Measurements from ENCODE around the gene INHA.

INHA gene

DNA sequence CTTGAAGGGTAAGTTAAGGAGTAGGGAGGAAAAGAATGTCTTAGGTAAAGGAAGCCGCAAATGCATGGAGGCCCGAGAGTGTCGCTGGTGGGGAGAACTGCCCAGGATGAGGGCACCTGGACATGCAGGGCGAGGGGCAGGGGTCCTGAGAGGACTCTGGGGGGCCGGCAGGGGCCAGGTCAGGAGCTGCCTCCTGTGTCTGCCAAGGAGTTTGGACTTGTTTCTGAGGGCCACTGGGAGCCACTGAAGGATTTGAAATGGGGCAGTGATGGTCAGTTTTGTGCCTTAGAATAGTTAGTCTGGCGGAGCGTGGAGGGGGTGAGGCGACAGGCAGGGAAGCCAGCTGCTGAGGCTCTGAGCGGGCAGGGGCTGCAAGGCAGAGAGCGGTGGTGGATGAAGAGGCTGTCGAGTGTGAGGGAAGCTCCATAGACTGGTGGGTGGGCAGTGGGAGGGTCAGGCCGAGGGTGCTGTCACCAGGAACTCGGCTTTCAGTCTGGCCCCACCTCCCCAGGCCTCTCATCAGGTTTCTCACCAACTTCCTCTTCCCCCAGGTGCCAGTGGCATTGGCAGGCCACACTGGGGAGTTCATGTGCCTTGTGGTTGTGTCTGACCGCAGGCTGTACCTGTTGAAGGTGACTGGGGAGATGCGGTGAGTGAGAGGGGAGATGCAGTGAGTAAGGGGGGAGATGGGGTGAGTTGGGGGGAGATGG lies 40.6 kb downstream of the INHA start:
- H2BK12ac ChIP-seq (ENCODE audit: low read length): no peak overlapping the region
- no peak overlapping the region for H3K18ac ChIP-seq (ENCODE audit: low read length)
- H3K27ac ChIP-seq (replicated peaks; ENCODE audit: low read length): no peak overlapping the region
- H3K9me3 ChIP-seq (replicated peaks in 1 of 2; ENCODE audit: control insufficient read depth in 2 of 2, insufficient read depth in 1 of 2, low read depth in 1 of 2, low read length in 2 of 2): no peaks in the 10 kb centered on the region
- no peak overlapping the region for H4K8ac ChIP-seq (ENCODE audit: low read depth, low read length)
- H3K14ac ChIP-seq (ENCODE audit: low read length): no peak overlapping the region
- no peak overlapping the region for H2BK15ac ChIP-seq (ENCODE audit: low read length)
- no peaks in the 10 kb centered on the region for H3K79me1 ChIP-seq (ENCODE audit: low read depth, low read length)
- DNase-seq (ENCODE audit: low spot score): no peak
- H4K91ac ChIP-seq (ENCODE audit: low read depth, low read length, poor library complexity): no peak overlapping the region
- H3K36me3 ChIP-seq (replicated peaks in 1 of 2; ENCODE audit: control insufficient read depth in 2 of 2, insufficient read depth in 2 of 2, low read length in 2 of 2): peaks cover 2 to 40% of the 10 kb centered on the region in 2 donors
- no peak overlapping the region for H2AK5ac ChIP-seq (ENCODE audit: low read depth, low read length)
- H3K4me3 ChIP-seq (ENCODE audit: low read length in 2 of 2): no peak overlapping the region
- peak overlapping the region; percentile 17 for H3K23ac ChIP-seq (ENCODE audit: low read depth, low read length, poor library complexity)
- no peak overlapping the region for H3K4ac ChIP-seq (ENCODE audit: low read length)
- no peak overlapping the region for H3K4me2 ChIP-seq (ENCODE audit: insufficient read depth, low read length, poor library complexity, severe bottlenecking)
- H2BK5ac ChIP-seq (ENCODE audit: low read length): no peak overlapping the region
- no peak overlapping the region for H2BK120ac ChIP-seq (ENCODE audit: low read depth, low read length)
- H3K4me1 ChIP-seq (ENCODE audit: control insufficient read depth in 2 of 2, insufficient read depth in 1 of 2, low read depth in 1 of 2, low read length in 2 of 2): no peaks in the 10 kb centered on the region
- H2AFZ ChIP-seq (ENCODE audit: low read length): no peak overlapping the region
- no peaks in the 10 kb centered on the region for H3K27me3 ChIP-seq (ENCODE audit: control insufficient read depth in 3 of 3, insufficient read depth in 3 of 3, low read depth in 1 of 3, low read length in 3 of 3)
- WGBS, 2 donors (ENCODE audit: extremely low coverage in 2 of 2, insufficient read length in 2 of 2, insufficient replicate concordance in 1 of 2): no CpG with 5 or more reads among the region's 15 CpGs
- no peak overlapping the region for H3K9ac ChIP-seq (ENCODE audit: low read depth, low read length, poor library complexity)

DNA sequence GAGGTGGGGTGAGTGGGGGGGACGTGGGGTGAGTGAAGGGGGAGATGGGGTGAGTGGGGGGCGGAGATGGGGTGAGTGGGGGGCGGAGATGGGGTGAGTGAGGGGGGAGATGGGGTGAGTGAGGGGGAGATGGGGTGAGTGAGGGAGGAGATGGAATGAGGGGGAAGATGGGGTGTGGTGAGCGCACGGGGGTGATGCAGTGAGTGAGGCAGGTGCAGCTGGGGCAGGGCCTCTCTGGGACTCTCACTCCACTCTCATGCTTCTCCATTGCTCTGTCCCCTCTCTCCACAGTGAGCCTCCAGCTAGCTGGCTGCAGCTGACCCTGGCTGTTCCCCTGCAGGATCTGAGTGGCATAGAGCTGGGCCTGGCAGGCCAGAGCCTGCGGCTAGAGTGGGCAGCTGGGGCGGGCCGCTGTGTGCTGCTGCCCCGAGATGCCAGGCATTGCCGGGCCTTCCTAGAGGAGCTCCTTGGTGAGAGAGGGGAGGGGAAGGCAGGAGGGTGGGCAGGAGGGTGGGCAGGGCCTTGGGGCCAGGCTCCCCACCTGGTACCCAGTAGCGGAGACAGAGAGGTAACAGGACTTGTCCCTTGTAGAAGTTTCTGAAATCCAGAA lies 41.5 kb downstream of the INHA start:
- no peak overlapping the region for H3K18ac ChIP-seq (ENCODE audit: low read length)
- no peak overlapping the region for H3K27ac ChIP-seq (replicated peaks; ENCODE audit: low read length)
- no peak overlapping the region for H3K23ac ChIP-seq (ENCODE audit: low read depth, low read length, poor library complexity)
- no CpG with 5 or more reads among the region's 11 CpGs for WGBS, 2 donors (ENCODE audit: extremely low coverage in 2 of 2, insufficient read length in 2 of 2, insufficient replicate concordance in 1 of 2)
- no peaks in the 10 kb centered on the region for H3K79me1 ChIP-seq (ENCODE audit: low read depth, low read length)
- no peak overlapping the region for H3K9ac ChIP-seq (ENCODE audit: low read depth, low read length, poor library complexity)
- H3K36me3 ChIP-seq (replicated peaks in 1 of 2; ENCODE audit: control insufficient read depth in 2 of 2, insufficient read depth in 2 of 2, low read length in 2 of 2): peaks cover 2 to 36% of the 10 kb centered on the region in 2 donors
- H3K4me3 ChIP-seq (ENCODE audit: low read length in 2 of 2): no peak overlapping the region
- no peak overlapping the region for H4K8ac ChIP-seq (ENCODE audit: low read depth, low read length)
- no peak overlapping the region for H3K4me2 ChIP-seq (ENCODE audit: insufficient read depth, low read length, poor library complexity, severe bottlenecking)
- no peaks in the 10 kb centered on the region for H3K9me3 ChIP-seq (replicated peaks in 1 of 2; ENCODE audit: control insufficient read depth in 2 of 2, insufficient read depth in 1 of 2, low read depth in 1 of 2, low read length in 2 of 2)
- H2BK5ac ChIP-seq (ENCODE audit: low read length): no peak overlapping the region
- H2AK5ac ChIP-seq (ENCODE audit: low read depth, low read length): no peak overlapping the region
- no peak overlapping the region for H2BK120ac ChIP-seq (ENCODE audit: low read depth, low read length)
- no peak overlapping the region for H3K14ac ChIP-seq (ENCODE audit: low read length)
- no peaks in the 10 kb centered on the region for H3K4me1 ChIP-seq (ENCODE audit: control insufficient read depth in 2 of 2, insufficient read depth in 1 of 2, low read depth in 1 of 2, low read length in 2 of 2)
- no peak overlapping the region for H2AFZ ChIP-seq (ENCODE audit: low read length)
- no peak overlapping the region for H4K91ac ChIP-seq (ENCODE audit: low read depth, low read length, poor library complexity)
- H3K4ac ChIP-seq (ENCODE audit: low read length): no peak overlapping the region
- DNase-seq (ENCODE audit: low spot score): no peak
- no peak overlapping the region for H2BK15ac ChIP-seq (ENCODE audit: low read length)
- no peaks in the 10 kb centered on the region for H3K27me3 ChIP-seq (ENCODE audit: control insufficient read depth in 3 of 3, insufficient read depth in 3 of 3, low read depth in 1 of 3, low read length in 3 of 3)
- H2BK12ac ChIP-seq (ENCODE audit: low read length): peak overlapping the region; percentile 19

DNA sequence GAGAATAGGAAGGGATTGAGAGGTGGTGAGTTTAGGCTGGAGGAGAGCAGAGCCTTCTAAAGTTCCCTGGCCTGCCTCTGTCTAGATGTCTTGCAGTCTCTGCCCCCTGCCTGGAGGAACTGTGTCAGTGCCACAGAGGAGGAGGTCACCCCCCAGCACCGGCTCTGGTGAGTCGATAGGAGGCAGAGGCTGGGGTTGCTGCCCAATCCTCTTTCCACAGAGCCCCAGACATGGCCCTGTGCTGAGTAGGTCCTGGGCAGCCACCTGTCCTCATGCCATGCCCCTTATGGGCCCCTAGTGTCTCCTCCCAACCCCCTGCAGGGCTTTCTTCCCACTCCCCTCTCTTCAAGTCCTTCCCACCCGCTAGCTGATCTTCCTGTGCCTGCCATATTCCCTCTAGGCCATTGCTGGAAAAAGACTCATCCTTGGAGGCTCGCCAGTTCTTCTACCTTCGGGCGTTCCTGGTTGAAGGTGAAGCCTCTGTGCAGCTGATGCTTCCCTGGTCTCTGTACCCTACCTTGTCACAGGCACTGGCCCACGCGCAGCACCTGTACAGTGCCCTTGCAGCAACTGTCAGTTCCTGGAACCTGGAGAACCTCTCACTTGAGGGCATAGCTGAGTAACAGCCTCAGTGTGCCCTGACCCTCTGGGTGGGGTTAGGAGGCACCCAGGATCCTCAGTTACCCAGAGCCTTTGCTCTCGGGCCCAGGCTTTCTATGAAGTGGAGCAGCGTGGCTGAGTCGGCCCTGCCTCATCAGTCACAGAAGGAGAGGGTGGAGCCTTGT lies 42.2 kb downstream of the INHA start:
- Histone ChIP-seq H3K27me3 (ENCODE audit: control insufficient read depth in 3 of 3, insufficient read depth in 3 of 3, low read depth in 1 of 3, low read length in 3 of 3) (no peaks in the 10 kb centered on the region), H2BK12ac (ENCODE audit: low read length) (no peak overlapping the region), H2AK5ac (ENCODE audit: low read depth, low read length) (no peak overlapping the region), H2BK5ac (ENCODE audit: low read length) (no peak overlapping the region), H3K4me2 (ENCODE audit: insufficient read depth, low read length, poor library complexity, severe bottlenecking) (no peak overlapping the region), H3K9me3 (replicated peaks in 1 of 2; ENCODE audit: control insufficient read depth in 2 of 2, insufficient read depth in 1 of 2, low read depth in 1 of 2, low read length in 2 of 2) (no peaks in the 10 kb centered on the region), H2AFZ (ENCODE audit: low read length) (no peak overlapping the region), H3K23ac (ENCODE audit: low read depth, low read length, poor library complexity) (no peak overlapping the region), H3K9ac (ENCODE audit: low read depth, low read length, poor library complexity) (peak overlapping the region; percentile 16), H3K36me3 (replicated peaks in 1 of 2; ENCODE audit: control insufficient read depth in 2 of 2, insufficient read depth in 2 of 2, low read length in 2 of 2) (peaks cover 2 to 30% of the 10 kb centered on the region in 2 donors), H4K8ac (ENCODE audit: low read depth, low read length) (no peak overlapping the region), H3K27ac (replicated peaks; ENCODE audit: low read length) (no peak overlapping the region), H3K18ac (ENCODE audit: low read length) (no peak overlapping the region), H3K4ac (ENCODE audit: low read length) (no peak overlapping the region), H3K79me1 (ENCODE audit: low read depth, low read length) (no peaks in the 10 kb centered on the region), H3K4me3 (ENCODE audit: low read length in 2 of 2) (no peak overlapping the region), H3K4me1 (ENCODE audit: control insufficient read depth in 2 of 2, insufficient read depth in 1 of 2, low read depth in 1 of 2, low read length in 2 of 2) (no peaks in the 10 kb centered on the region), H2BK15ac (ENCODE audit: low read length) (no peak overlapping the region), H3K14ac (ENCODE audit: low read length) (peak overlapping the region; percentile 2), H4K91ac (ENCODE audit: low read depth, low read length, poor library complexity) (no peak overlapping the region), H2BK120ac (ENCODE audit: low read depth, low read length) (no peak overlapping the region)
- no CpG with 5 or more reads among the region's 11 CpGs for WGBS, 2 donors (ENCODE audit: extremely low coverage in 2 of 2, insufficient read length in 2 of 2, insufficient replicate concordance in 1 of 2)
- no peak for DNase-seq (ENCODE audit: low spot score)

DNA sequence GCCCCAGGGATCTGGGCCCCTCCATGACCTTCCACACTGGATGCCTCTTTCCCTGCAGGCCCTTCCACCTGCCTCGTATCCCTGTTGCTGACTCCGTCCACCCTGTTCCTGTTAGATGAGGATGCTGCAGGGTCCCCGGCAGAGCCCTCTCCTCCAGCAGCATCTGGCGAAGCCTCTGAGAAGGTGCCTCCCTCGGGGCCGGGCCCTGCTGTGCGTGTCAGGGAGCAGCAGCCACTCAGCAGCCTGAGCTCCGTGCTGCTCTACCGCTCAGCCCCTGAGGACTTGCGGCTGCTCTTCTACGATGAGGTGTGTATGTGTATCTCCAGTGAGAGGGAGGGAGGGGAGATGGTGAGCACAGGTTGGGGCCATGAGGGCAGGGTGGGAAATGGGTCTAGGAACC lies 42.9 kb downstream of the INHA start:
- Histone ChIP-seq H2BK5ac (ENCODE audit: low read length) (no peak overlapping the region), H2BK12ac (ENCODE audit: low read length) (no peak overlapping the region), H3K27me3 (ENCODE audit: control insufficient read depth in 3 of 3, insufficient read depth in 3 of 3, low read depth in 1 of 3, low read length in 3 of 3) (no peaks in the 10 kb centered on the region), H2AFZ (ENCODE audit: low read length) (no peak overlapping the region), H3K9ac (ENCODE audit: low read depth, low read length, poor library complexity) (no peak overlapping the region), H2BK120ac (ENCODE audit: low read depth, low read length) (no peak overlapping the region), H3K9me3 (replicated peaks in 1 of 2; ENCODE audit: control insufficient read depth in 2 of 2, insufficient read depth in 1 of 2, low read depth in 1 of 2, low read length in 2 of 2) (no peaks in the 10 kb centered on the region), H3K27ac (replicated peaks; ENCODE audit: low read length) (no peak overlapping the region), H2BK15ac (ENCODE audit: low read length) (no peak overlapping the region), H3K18ac (ENCODE audit: low read length) (no peak overlapping the region), H3K79me1 (ENCODE audit: low read depth, low read length) (no peaks in the 10 kb centered on the region), H4K8ac (ENCODE audit: low read depth, low read length) (peak overlapping the region; percentile 99), H3K23ac (ENCODE audit: low read depth, low read length, poor library complexity) (no peak overlapping the region), H4K91ac (ENCODE audit: low read depth, low read length, poor library complexity) (no peak overlapping the region), H3K4ac (ENCODE audit: low read length) (no peak overlapping the region), H3K4me3 (ENCODE audit: low read length in 2 of 2) (no peak overlapping the region), H3K36me3 (replicated peaks in 1 of 2; ENCODE audit: control insufficient read depth in 2 of 2, insufficient read depth in 2 of 2, low read length in 2 of 2) (peaks cover 2 to 27% of the 10 kb centered on the region in 2 donors), H3K14ac (ENCODE audit: low read length) (peak overlapping the region; percentile 60), H2AK5ac (ENCODE audit: low read depth, low read length) (no peak overlapping the region), H3K4me1 (ENCODE audit: control insufficient read depth in 2 of 2, insufficient read depth in 1 of 2, low read depth in 1 of 2, low read length in 2 of 2) (no peaks in the 10 kb centered on the region), H3K4me2 (ENCODE audit: insufficient read depth, low read length, poor library complexity, severe bottlenecking) (no peak overlapping the region)
- no CpG with 5 or more reads among the region's 11 CpGs for WGBS, 2 donors (ENCODE audit: extremely low coverage in 2 of 2, insufficient read length in 2 of 2, insufficient replicate concordance in 1 of 2)
- no peak for DNase-seq (ENCODE audit: low spot score)
